A673 (cell line): ENCODE results near the gene PMFBP1.

Experiments
- CTCF ChIP-seq: fragments of 300-800, 200-600 bp; sonication (generic); conservative IDR thresholded peaks from 2 replicates; pipeline ENCODE4 v1.5.1; 2017; ENCODE audit warnings: low read depth, mild to moderate bottlenecking, antibody characterized with exemption, low read length, moderate library complexity, mixed read lengths
- EZH2 ChIP-seq: fragments of 200-600 bp; sonication (generic); IDR thresholded peaks from 2 replicates; pipeline ENCODE4 v1.6.1; 2017; ENCODE audit warnings: borderline replicate concordance, low read depth, mild to moderate bottlenecking, mixed read lengths, antibody characterized with exemption, low read length; ENCODE audit not compliant: poor library complexity, severe bottlenecking

GRCh38 chr16:72197545-72197944 lies 25.6 kb upstream of the PMFBP1 start:
- no peak for TF ChIP-seq CTCF
- no peak for TF ChIP-seq EZH2
